Astrocyte of the cerebellum (primary cell): ENCODE data around the gene SH3GL1.

ENCODE experiments used
- DNase-seq: peaks from one replicate; pipeline ENCODE4 v3.0.0-alpha.2; 2011; ENCODE audit warnings: low read depth
- H3K4me3 ChIP-seq: 2 replicates; pipeline ENCODE4 v1.5.1; 2011; ENCODE audit warnings: mild to moderate bottlenecking, low read depth, low read length, moderate library complexity
- CTCF ChIP-seq: IDR thresholded peaks from 2 replicates; pipeline ENCODE4 v1.5.1; 2012; ENCODE audit warnings: low read length, low read depth, moderate library complexity, mild to moderate bottlenecking; ENCODE audit errors: missing control alignments
- in situ Hi-C: cut with HindIII; loops from 2 replicates; pipeline ENCODE4 v1.10.0; 2017; ENCODE audit warnings: low sequenced_read_pairs

Gene SH3GL1

GRCh38 chr19:4446704-4447200 lies 46.4 kb upstream of the SH3GL1 start:
- H3K4me3 ChIP-seq, result no peak overlapping the region
- in situ Hi-C loops, result no loop called here
- DNase-seq, result no peak
- TF ChIP-seq CTCF, result no peak

GRCh38 chr19:4445963-4446703 lies 45.8 kb upstream of the SH3GL1 start:
- H3K4me3 ChIP-seq, result no peak overlapping the region
- DNase-seq, result no peak
- TF ChIP-seq CTCF, result no peak
- in situ Hi-C loops, result no loop called here

- in situ Hi-C loops, result no loop called here
- DNase-seq, result no peak
- no peak overlapping the region for H3K4me3 ChIP-seq
- TF ChIP-seq CTCF, result no peak
These were observed 44.7 kb upstream of the SH3GL1 start for GRCh38 chr19:4444765-4445741.

- no peak for TF ChIP-seq CTCF
- DNase-seq, result no peak
- in situ Hi-C loops, result no loop called here
These were observed 43.8 kb upstream of the SH3GL1 start for GRCh38 chr19:4443966-4444764.

GRCh38 chr19:4443188-4443587 lies 42.8 kb upstream of the SH3GL1 start:
- DNase-seq, result no peak
- TF ChIP-seq CTCF, result no peak
- H3K4me3 ChIP-seq, result no peak overlapping the region
- in situ Hi-C loops, result no loop called here

More at GRCh38 chr19:4443966-4444764, 43.8 kb upstream of the SH3GL1 start:
- no peak overlapping the region for H3K4me3 ChIP-seq

- TF ChIP-seq CTCF, result no peak
- no peak overlapping the region for H3K4me3 ChIP-seq
- in situ Hi-C loops, result no loop called here
- DNase-seq, result no peak
These were observed 42.4 kb upstream of the SH3GL1 start for GRCh38 chr19:4442819-4443146.
